Neuronal stem cell (in vitro differentiated cells): ENCODE data around the gene SLC39A11.
A peak's percentile ranks its signal among the peaks of the same experiment; 100 is the strongest.

Experiments
- DNase-seq: peaks from one replicate; pipeline ENCODE4 v3.0.0-alpha.2; 2013; ENCODE audit warnings: low spot score
- H2AFZ ChIP-seq: one replicate; pipeline ENCODE4 v1.6.1; 2013; ENCODE audit warnings: mild to moderate bottlenecking, low read length, inconsistent platforms
- H2AK5ac ChIP-seq: 2 replicates; pipeline ENCODE4 v1.6.1; 2013; ENCODE audit warnings: low read depth, mild to moderate bottlenecking, inconsistent platforms, low read length, moderate library complexity, mixed read lengths
- H2BK120ac ChIP-seq: 2 replicates; pipeline ENCODE4 v1.6.1; 2013; ENCODE audit warnings: low read depth, mild to moderate bottlenecking, inconsistent platforms, low read length, moderate library complexity, mixed read lengths
- H2BK12ac ChIP-seq: one replicate; pipeline ENCODE4 v1.6.1; 2013; ENCODE audit warnings: low read length, inconsistent platforms
- H2BK15ac ChIP-seq: 2 replicates; pipeline ENCODE4 v1.6.1; 2013; ENCODE audit warnings: mild to moderate bottlenecking, low read length, inconsistent platforms, mixed read lengths
- H2BK5ac ChIP-seq: one replicate; pipeline ENCODE4 v1.6.1; 2013; ENCODE audit warnings: inconsistent platforms, mild to moderate bottlenecking, low read length, moderate library complexity
- H3K14ac ChIP-seq: one replicate; pipeline ENCODE4 v1.6.1; 2013; ENCODE audit warnings: low read length, inconsistent platforms
- H3K18ac ChIP-seq: 2 replicates; pipeline ENCODE4 v1.6.1; 2013; ENCODE audit warnings: low read length, inconsistent platforms
- H3K23ac ChIP-seq: 2 replicates; pipeline ENCODE4 v1.6.1; 2013; ENCODE audit warnings: low read depth, mild to moderate bottlenecking, mixed read lengths, low read length, inconsistent platforms; ENCODE audit not compliant: poor library complexity
- H3K27ac ChIP-seq: replicated peaks from 3 replicates; pipeline ENCODE4 v1.5.1; 2013; ENCODE audit warnings: low read length, inconsistent platforms
- H3K27me3 ChIP-seq, 3 experiments: 2 replicates each; pipeline ENCODE4 v1.6.1; 2013; ENCODE audit warnings: low read length in 3 of 3, mild to moderate bottlenecking in 2 of 3, inconsistent platforms in 1 of 3, low read depth in 1 of 3, mixed read lengths in 1 of 3, moderate library complexity in 1 of 3; ENCODE audit not compliant: control insufficient read depth in 3 of 3, insufficient read depth in 3 of 3
- H3K36me3 ChIP-seq, 2 donors: replicated peaks in 1 of 2; 2 replicates each; pipeline ENCODE4 v1.6.1; 2013; ENCODE audit warnings: low read length in 2 of 2; ENCODE audit not compliant: control insufficient read depth in 2 of 2, insufficient read depth in 2 of 2
- H3K4ac ChIP-seq: 2 replicates; pipeline ENCODE4 v1.6.1; 2013; ENCODE audit warnings: inconsistent platforms, mild to moderate bottlenecking, low read length, moderate library complexity
- H3K4me1 ChIP-seq, 2 donors: 1 replicate in 1 of 2; 2 replicates in 1 of 2; pipeline ENCODE4 v1.6.1; 2013; ENCODE audit warnings: low read length in 2 of 2, low read depth in 1 of 2; ENCODE audit not compliant: control insufficient read depth in 2 of 2, insufficient read depth in 1 of 2
- H3K4me2 ChIP-seq: one replicate; pipeline ENCODE4 v1.6.1; 2013; ENCODE audit warnings: mild to moderate bottlenecking, low read length, inconsistent platforms; ENCODE audit not compliant: insufficient read depth, poor library complexity, severe bottlenecking
- H3K4me3 ChIP-seq, 2 donors: 2 replicates each; pipeline ENCODE4 v1.5.1; 2013; ENCODE audit warnings: low read length in 2 of 2, mild to moderate bottlenecking in 2 of 2, inconsistent platforms in 1 of 2, moderate library complexity in 1 of 2
- H3K79me1 ChIP-seq: one replicate; pipeline ENCODE4 v1.6.1; 2013; ENCODE audit warnings: low read depth, mild to moderate bottlenecking, inconsistent platforms, low read length, moderate library complexity
- H3K9ac ChIP-seq: one replicate; pipeline ENCODE4 v1.6.1; 2013; ENCODE audit warnings: mild to moderate bottlenecking, low read depth, low read length, inconsistent platforms; ENCODE audit not compliant: poor library complexity
- H3K9me3 ChIP-seq, 2 donors: replicated peaks in 1 of 2; 2 replicates each; pipeline versions ENCODE3 to v1.6.1; 2013; ENCODE audit warnings: low read length in 2 of 2, mild to moderate bottlenecking in 2 of 2, inconsistent platforms in 1 of 2, low read depth in 1 of 2, mixed read lengths in 1 of 2, moderate library complexity in 1 of 2; ENCODE audit not compliant: control insufficient read depth in 2 of 2, insufficient read depth in 1 of 2
- H4K8ac ChIP-seq: one replicate; pipeline ENCODE4 v1.6.1; 2013; ENCODE audit warnings: low read depth, mild to moderate bottlenecking, inconsistent platforms, low read length, moderate library complexity
- H4K91ac ChIP-seq: one replicate; pipeline ENCODE4 v1.6.1; 2013; ENCODE audit warnings: low read length, low read depth, mild to moderate bottlenecking, inconsistent platforms; ENCODE audit not compliant: poor library complexity
- whole genome bisulfite sequencing, 2 donors: extraction: QIAGEN DNeasy Blood & Tissue Kit; methylation state at CpG; one replicate each; pipeline ENCODE4 v1.1.7; 2013; ENCODE audit warnings: missing lambda C conversion rate in 2 of 2, mixed read lengths in 1 of 2; ENCODE audit not compliant: insufficient read length in 2 of 2, insufficient replicate concordance in 1 of 2; ENCODE audit errors: extremely low coverage in 2 of 2; 5-methylcytosine and 5-hydroxymethylcytosine counted together

SLC39A11 gene

DNA sequence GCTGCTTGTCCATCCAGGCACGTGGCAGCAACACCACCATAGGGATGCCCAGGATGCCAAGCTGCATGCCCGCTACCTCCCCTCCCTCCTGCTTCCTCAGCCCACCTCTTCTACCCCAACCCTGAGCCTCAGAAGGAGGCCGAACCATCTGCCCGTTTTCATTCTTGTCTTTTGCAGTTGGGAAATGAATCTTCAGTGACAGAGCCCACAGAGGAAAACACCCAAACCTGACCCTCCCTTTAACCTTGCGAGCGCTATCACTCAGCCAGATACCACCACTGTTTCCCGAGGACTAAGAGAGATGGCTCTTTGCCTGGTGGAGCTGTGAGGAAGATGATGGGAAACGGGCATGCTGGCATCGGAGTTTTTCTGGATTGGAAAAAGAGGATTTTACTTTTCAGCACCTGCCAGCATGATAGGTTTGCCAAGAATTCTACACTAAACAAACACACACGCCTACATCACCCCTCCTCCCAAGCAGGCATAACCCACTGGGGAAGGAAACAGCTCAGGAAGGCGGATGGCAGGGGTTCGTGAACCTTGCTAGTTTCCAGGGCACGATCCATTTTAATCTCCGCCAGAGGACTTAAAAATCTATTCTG is 457.4 kb downstream of the SLC39A11 start:
- H3K4me2 ChIP-seq, result no peak overlapping the region
- peak overlapping the region; percentile 35 for H2BK15ac ChIP-seq
- no peak overlapping the region for H3K4me3 ChIP-seq
- peaks cover 0 to 15% (median 0%) of the 10 kb centered on the region in 3 experiments for H3K27me3 ChIP-seq
- peak overlapping the region; percentile 41 for H4K91ac ChIP-seq
- no peak overlapping the region for H3K9ac ChIP-seq
- H3K14ac ChIP-seq, result peak overlapping the region; percentile 77
- H3K27ac ChIP-seq, result no peak overlapping the region
- no peak overlapping the region for H4K8ac ChIP-seq
- no peak overlapping the region for H2AK5ac ChIP-seq
- DNase-seq, result no peak
- no peaks in the 10 kb centered on the region for H3K79me1 ChIP-seq
- no peak overlapping the region for H2AFZ ChIP-seq
- no peak overlapping the region for H2BK5ac ChIP-seq
- H3K9me3 ChIP-seq, result no peaks in the 10 kb centered on the region
- no peak overlapping the region for H2BK120ac ChIP-seq
- H3K36me3 ChIP-seq, result no peaks in the 10 kb centered on the region
- H3K4ac ChIP-seq, result no peak overlapping the region
- WGBS, 2 donors, result no CpG with 5 or more reads among the region's 14 CpGs
- no peak overlapping the region for H2BK12ac ChIP-seq
- H3K23ac ChIP-seq, result peak overlapping the region; percentile 20
- peak overlapping the region; percentile 58 for H3K18ac ChIP-seq
- H3K4me1 ChIP-seq, result no peaks in the 10 kb centered on the region

DNA sequence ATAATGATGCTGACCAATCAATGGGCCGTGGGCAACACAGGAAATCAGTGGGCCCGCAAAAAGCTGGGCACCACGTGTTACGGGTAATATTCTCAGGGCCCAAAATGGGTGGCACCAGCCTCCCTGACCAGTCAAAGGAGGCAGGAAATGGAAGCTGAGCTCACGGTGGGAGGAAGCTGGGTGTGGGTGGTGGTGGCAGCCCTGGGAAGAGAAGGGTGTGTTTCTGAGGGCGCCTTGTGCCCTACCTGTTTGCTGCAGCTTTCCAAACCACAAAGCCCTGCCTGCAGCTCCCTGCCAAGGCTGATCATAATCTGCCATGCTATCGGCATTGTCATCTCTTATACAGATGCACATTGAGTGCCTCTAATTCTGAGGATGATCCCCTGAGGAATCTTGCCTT is 457.9 kb downstream of the SLC39A11 start:
- no peak overlapping the region for H3K18ac ChIP-seq
- no peak overlapping the region for H2AFZ ChIP-seq
- no peaks in the 10 kb centered on the region for H3K79me1 ChIP-seq
- WGBS, 2 donors, result no CpG with 5 or more reads among the region's 7 CpGs
- no peak overlapping the region for H2BK5ac ChIP-seq
- H2BK15ac ChIP-seq, result peak overlapping the region; percentile 35
- H4K8ac ChIP-seq, result no peak overlapping the region
- H2AK5ac ChIP-seq, result no peak overlapping the region
- H3K4ac ChIP-seq, result no peak overlapping the region
- H3K36me3 ChIP-seq, result no peaks in the 10 kb centered on the region
- H3K27me3 ChIP-seq, result peaks cover 0 to 15% (median 0%) of the 10 kb centered on the region in 3 experiments
- no peak overlapping the region for H2BK12ac ChIP-seq
- H4K91ac ChIP-seq, result peak overlapping the region; percentile 41
- H3K4me2 ChIP-seq, result no peak overlapping the region
- DNase-seq, result no peak
- H3K14ac ChIP-seq, result peak overlapping the region; percentile 77
- H3K4me3 ChIP-seq, result no peak overlapping the region
- no peaks in the 10 kb centered on the region for H3K9me3 ChIP-seq
- H3K23ac ChIP-seq, result peak overlapping the region; percentile 20
- H3K9ac ChIP-seq, result no peak overlapping the region
- no peak overlapping the region for H3K27ac ChIP-seq
- no peaks in the 10 kb centered on the region for H3K4me1 ChIP-seq
- H2BK120ac ChIP-seq, result no peak overlapping the region

DNA sequence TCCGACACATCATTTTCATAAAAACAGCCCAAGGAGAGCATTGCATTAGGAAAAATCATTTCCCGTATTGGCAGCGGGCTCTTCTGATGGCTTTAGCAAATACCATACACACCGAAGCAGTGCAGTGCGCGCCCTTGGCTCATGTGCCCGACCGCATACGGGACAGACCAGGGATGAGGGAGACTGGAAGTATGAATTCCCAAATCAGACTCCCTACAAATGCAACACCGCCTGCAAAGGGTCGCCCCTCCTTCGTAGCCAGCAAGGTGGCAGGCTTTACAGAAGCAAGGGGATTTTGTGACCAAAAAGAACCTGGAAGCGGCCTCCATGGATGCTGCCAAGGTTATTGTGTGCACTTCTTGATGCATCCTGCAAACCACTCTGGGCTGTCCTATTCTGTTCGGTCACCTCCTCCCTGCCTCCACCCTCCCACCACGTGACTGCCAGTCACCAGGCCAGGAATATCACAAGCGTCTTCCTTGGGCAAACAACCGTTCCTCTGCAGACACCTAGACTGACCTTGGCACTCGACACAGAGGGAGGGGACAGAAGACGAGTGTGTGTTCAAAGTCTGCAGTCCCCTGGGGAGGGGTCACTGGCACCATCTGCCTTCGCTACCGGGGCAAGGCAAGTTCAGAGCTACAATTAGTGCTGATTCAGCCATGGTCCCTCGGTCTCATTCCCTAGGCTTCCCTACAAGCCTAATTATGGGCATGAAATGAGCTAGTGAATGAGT is 460.4 kb downstream of the SLC39A11 start:
- Histone ChIP-seq H2BK5ac (no peak overlapping the region), H3K9ac (no peak overlapping the region), H3K36me3 (no peaks in the 10 kb centered on the region), H4K91ac (no peak overlapping the region), H2BK15ac (no peak overlapping the region), H4K8ac (no peak overlapping the region), H2AFZ (no peak overlapping the region), H3K14ac (no peak overlapping the region), H3K23ac (no peak overlapping the region), H3K18ac (no peak overlapping the region), H3K27ac (no peak overlapping the region), H2AK5ac (no peak overlapping the region), H3K4me3 (no peak overlapping the region), H2BK12ac (no peak overlapping the region), H3K4ac (no peak overlapping the region), H3K9me3 (no peaks in the 10 kb centered on the region), H3K4me1 (no peaks in the 10 kb centered on the region), H3K4me2 (no peak overlapping the region), H3K27me3 (peaks cover 0 to 13% (median 0%) of the 10 kb centered on the region in 3 experiments), H3K79me1 (no peaks in the 10 kb centered on the region), H2BK120ac (no peak overlapping the region)
- no CpG with 5 or more reads among the region's 22 CpGs for WGBS, 2 donors
- no peak for DNase-seq

DNA sequence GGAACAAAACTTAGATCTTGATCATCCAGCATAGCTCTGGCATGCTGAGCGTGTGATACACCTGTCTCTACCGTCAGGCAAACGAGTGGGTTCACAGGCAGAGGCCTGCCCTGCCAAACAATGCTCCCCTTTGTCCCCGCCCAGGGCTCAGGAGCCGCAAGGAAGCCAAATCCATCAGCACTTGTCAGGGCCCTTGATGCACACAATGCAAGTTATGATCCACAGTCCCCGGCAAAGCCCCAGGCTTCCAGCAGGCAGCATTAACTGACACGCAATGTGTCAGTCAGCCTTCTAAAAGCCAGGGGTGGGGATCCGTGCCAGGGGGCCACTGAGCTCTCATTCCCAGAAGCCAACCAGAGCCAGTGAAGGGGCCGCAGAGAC is 460.9 kb downstream of the SLC39A11 start:
- no peak overlapping the region for H2BK12ac ChIP-seq
- peak overlapping the region; percentile 1 for H3K18ac ChIP-seq
- no peak overlapping the region for H4K91ac ChIP-seq
- H3K4me2 ChIP-seq, result no peak overlapping the region
- H3K23ac ChIP-seq, result no peak overlapping the region
- no peaks in the 10 kb centered on the region for H3K9me3 ChIP-seq
- H2BK120ac ChIP-seq, result no peak overlapping the region
- H3K27ac ChIP-seq, result no peak overlapping the region
- no peaks in the 10 kb centered on the region for H3K4me1 ChIP-seq
- H3K36me3 ChIP-seq, result no peaks in the 10 kb centered on the region
- no peak overlapping the region for H2AK5ac ChIP-seq
- H3K27me3 ChIP-seq, result peaks cover 0 to 13% (median 0%) of the 10 kb centered on the region in 3 experiments
- H2BK5ac ChIP-seq, result no peak overlapping the region
- no CpG with 5 or more reads among the region's 9 CpGs for WGBS, 2 donors
- H3K4ac ChIP-seq, result no peak overlapping the region
- no peak overlapping the region for H3K4me3 ChIP-seq
- H2AFZ ChIP-seq, result no peak overlapping the region
- no peak overlapping the region for H3K9ac ChIP-seq
- DNase-seq, result no peak
- no peak overlapping the region for H4K8ac ChIP-seq
- no peaks in the 10 kb centered on the region for H3K79me1 ChIP-seq
- no peak overlapping the region for H2BK15ac ChIP-seq
- no peak overlapping the region for H3K14ac ChIP-seq
